Stimulated activated CD4-positive, alpha-beta T cell treated with anti-CD3 and anti-CD28 coated beads, Interleukin-15, amount 100 ng/mL, for 1 hour (primary cell): ENCODE results near the gene SLC1A5.

ENCODE experiments used
- DNase-seq, 2 donors: peaks; one replicate each; pipeline ENCODE4 v3.0.0-alpha.2; 2020; ENCODE audit warnings: low read depth in 1 of 2, low spot score in 1 of 2

The SLC1A5 gene

DNA sequence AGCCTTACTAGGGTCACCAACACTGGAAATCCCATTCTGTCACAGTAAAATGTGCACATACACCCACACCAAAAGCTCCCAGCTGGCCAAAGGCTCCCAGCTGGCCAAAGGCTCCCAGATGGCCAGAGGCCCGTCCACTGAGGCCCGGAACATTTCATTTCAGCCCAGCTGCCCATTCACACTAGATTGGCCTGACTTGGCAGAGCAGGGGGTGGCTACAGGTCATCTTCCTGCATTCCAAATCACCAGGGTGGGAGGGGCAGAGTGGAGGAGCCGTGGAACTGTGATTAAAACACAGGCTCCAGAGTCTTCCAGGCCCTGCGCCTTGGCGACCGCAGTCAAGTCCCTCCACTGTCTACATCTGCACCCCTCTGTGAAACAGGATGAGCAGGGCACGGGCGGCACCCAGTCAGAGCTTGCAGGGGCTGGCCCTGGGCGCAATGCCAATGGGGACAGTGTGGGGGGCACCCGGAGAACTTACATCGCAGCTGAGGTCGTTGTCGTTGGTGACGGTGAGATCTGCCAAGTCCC lies 61.4 kb downstream of the SLC1A5 start:
- DNase-seq = no peak

DNA sequence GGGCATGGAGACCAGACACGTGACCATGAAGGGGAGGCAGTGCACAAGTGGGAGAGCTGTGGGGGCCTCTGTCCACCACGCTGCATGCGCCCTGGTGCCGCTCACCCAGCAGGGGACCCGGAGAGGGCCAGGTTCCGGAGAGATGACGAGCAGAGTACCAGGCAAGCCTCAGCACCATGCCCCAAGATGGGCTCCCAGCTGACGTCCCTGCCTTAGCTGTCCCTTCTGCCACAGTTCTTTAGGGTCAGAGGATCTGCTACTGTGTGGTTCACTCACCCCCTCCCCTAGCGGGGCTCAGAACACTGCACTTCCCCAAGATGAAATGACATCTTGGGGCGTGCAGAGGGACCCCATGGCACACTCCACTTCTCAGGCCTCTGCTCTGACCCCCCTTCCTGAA lies 61.8 kb downstream of the SLC1A5 start:
- no peak for DNase-seq

DNA sequence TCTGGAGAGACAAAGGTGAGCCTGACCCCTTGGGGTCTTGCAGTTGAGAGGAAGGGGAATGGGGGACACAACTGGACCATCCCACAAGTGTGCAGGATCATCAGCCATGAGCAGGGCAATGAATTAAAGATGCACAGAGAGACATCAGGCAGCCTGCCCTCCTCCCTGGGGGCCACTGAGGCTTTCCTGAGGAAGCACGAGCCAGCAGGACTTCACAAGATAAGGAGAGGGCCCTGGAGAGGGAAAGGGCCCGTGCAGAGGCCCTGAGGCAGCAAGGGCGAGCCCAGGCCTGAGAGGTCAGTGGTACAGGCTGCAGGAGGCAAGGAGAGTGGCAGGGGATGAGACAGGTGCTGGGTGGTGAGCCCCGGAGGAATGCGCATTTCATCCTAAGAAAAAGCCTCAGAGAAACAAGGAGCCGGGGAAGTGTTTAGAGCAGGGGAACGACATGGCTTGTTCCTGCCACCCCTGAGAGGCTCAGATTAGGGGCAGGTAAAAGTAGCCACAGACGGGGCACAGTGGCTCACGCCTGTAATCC lies 62.5 kb downstream of the SLC1A5 start:
- DNase-seq = no peak

DNA sequence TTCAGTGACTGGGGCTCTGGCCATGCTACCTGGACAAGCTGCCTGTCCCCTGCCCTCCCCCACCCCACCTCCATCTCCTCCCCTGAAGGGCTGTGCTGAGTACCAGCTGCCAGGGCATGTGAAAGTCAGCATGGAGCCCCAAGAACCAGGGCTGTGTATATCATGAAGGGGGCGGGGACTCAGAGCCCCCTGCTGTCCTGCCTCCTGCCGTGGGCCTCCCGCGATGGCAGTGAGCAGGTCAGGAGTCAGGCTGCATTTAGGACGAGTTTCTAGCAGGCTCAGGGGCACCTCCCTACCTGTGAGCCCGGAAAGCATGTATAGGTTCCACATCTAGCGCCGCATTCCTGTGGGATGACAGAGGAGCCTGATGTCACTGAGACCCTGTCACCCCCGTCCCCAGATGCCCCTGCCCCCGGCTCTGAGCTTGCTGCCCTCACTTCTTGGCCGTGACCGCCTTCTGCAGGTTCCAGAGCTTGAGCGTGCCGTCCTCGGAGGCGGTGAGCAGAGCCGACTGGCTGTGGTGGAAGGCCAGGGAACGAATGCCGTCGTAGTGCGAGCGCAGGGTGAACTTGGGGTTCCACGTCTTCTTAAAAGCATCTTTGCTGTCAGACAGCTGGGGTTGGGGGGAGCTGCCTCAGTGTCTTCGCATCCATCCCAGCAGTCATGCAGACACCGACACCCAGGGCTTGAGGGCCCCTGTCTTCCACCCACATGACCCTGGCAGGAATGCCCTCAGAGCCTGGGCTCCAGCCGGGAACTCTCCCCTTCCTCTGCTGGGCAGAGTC lies 63.2 kb downstream of the SLC1A5 start:
- DNase-seq = no peak
